Lower leg skin (tissue), 3 donors: ENCODE results near the gene HOXA7.

ENCODE experiments used
- CTCF ChIP-seq, 3 donors: fragments of 450-650 bp; IDR thresholded peaks; one replicate each; pipeline ENCODE4 v1.5.1; 2016; ENCODE audit warnings: antibody characterized with exemption in 3 of 3, mild to moderate bottlenecking in 3 of 3, moderate library complexity in 2 of 3
- POLR2A ChIP-seq, 2 donors: fragments of 450-650 bp; IDR thresholded peaks; one replicate each; pipeline ENCODE4 v1.6.1; 2016 to 2017; ENCODE audit warnings: antibody characterized with exemption in 2 of 2, mild to moderate bottlenecking in 1 of 2, moderate library complexity in 1 of 2

GRCh38 chr7:27156508-27156898 is at the start of gene HOXA7:
- TF ChIP-seq CTCF (IDR thresholded peaks at IDR 0.05) (no peak), POLR2A (IDR thresholded peaks at IDR 0.05) (no peak)
